Activated naive CD8-positive, alpha-beta T cell treated with anti-CD3 and anti-CD28 coated beads, Interleukin-2, amount 10 ng/mL, durations not matched to agents 7 days and 5 days (primary cell): ENCODE data around the gene RFC2. TPM values are rescaled to one million over a fixed set of nuclear protein-coding genes. Genes with fewer than 3 reads are reported as not detected.
"Not testable (repeated sequence)": the region's sequence is repeated elsewhere in the genome, so short reads cannot be mapped to it uniquely, and the experiment has no call there.

Experiments
- ATAC-seq: fragments of 150-1000 bp; cut with Tn5 transposase; one replicate; pipeline ENCODE4 v1.10.0; 2021; ENCODE audit warnings: low read depth, moderate library complexity
- POLR2A ChIA-PET: fragments of 350-600 bp; sonication (Branson Sonifier 250); formaldehyde crosslinking; loops from one replicate; lab custom pipeline; 2021; ENCODE audit warnings: antibody characterized with exemption; lab: Charles Lee
- DNase-seq: peaks from one replicate; pipeline ENCODE4 v3.0.0; 2021
- H3K27ac Mint-ChIP-seq: one replicate; pipeline ENCODE4 v1.8.0; 2022; ENCODE audit warnings: mild to moderate bottlenecking, mixed read lengths
- H3K27me3 Mint-ChIP-seq: one replicate; pipeline ENCODE4 v1.8.0; 2022; ENCODE audit warnings: mild to moderate bottlenecking, moderate library complexity, mixed read lengths
- H3K36me3 Mint-ChIP-seq: one replicate; pipeline ENCODE4 v1.8.0; 2021; ENCODE audit warnings: mild to moderate bottlenecking, mixed read lengths
- H3K4me1 Mint-ChIP-seq: one replicate; pipeline ENCODE4 v1.8.0; 2021; ENCODE audit warnings: mixed read lengths
- H3K4me3 Mint-ChIP-seq: one replicate; pipeline ENCODE4 v1.8.0; 2022; ENCODE audit warnings: mild to moderate bottlenecking, moderate library complexity, mixed read lengths
- H3K9me3 Mint-ChIP-seq: one replicate; pipeline ENCODE4 v1.8.0; 2021; ENCODE audit warnings: mixed read lengths
- total RNA-seq, 2 experiments: library from RNA; stranded (reverse); gene quantifications; one replicate each; pipeline ENCODE4 v1.2.3, GENCODE V29; 2021

RFC2 gene
- total RNA-seq, 2 experiments from 2014 or later: 53.0 to 56.6 TPM

DNA sequence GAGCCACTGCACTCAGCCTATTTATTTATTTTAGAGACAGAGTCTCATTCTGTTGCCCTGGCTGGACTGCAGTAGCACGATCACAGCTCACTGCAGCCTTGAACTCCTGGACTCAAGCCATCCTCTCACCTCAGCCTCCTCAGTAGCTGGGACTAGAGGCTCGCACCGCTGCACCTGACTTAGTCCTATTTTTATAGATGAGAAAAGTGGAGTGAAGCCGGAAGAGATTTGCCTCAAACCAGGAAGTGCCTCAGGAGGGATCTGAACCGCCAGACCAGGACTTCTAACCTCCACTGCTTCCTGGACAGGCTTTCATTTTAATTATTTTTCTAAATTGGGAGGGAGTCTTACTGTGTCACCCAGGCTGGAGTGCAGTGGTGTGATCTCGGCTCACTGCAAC, 17.5 kb upstream of the RFC2 start:
- H3K4me1 Mint-ChIP-seq: peaks cover 19% of the 10 kb centered on the region
- peak overlapping the region; percentile 85 for H3K27ac Mint-ChIP-seq
- no peak for DNase-seq
- POLR2A ChIA-PET: no interaction called here
- peak overlapping the region; percentile 74 for H3K4me3 Mint-ChIP-seq
- peaks cover 16% of the 10 kb centered on the region for H3K27me3 Mint-ChIP-seq
- ATAC-seq: no peak
- H3K9me3 Mint-ChIP-seq: no peaks in the 10 kb centered on the region
- H3K36me3 Mint-ChIP-seq: no peaks in the 10 kb centered on the region

DNA sequence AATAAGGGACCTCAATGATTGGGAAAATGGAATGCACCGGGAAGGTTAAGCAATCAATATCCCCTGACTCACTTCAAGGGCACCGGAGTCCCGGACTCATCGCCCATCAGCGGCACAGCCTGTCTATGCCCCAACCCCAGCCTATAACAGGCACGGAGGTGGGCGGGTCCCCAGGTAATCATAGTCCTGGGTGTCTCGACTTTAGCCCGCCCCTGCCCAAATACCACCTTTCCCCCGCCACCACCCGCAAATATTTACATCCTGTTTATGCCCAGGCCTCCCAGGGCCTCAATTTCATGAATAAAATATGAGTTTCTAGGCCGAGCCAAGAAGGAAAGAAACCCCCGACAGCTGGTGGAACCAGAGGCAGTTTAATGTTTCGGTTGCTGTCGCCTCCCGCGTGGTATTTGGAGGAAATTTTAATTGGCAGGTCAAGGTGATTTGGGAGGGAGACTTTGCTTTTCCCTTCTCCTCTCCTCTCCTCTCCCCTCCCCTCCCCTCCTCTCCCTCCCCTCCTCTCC, 15.6 kb upstream of the RFC2 start:
- Mint-ChIP-seq H3K4me1 (peaks cover 20% of the 10 kb centered on the region), H3K36me3 (no peaks in the 10 kb centered on the region), H3K4me3 (peak overlapping the region; percentile 85), H3K9me3 (no peaks in the 10 kb centered on the region), H3K27me3 (peaks cover 23% of the 10 kb centered on the region), H3K27ac (no peak overlapping the region)
- peak; percentile 58 for DNase-seq
- POLR2A ChIA-PET: interaction anchor here (1.7 to 1.8 kb wide), 2 partner anchors 15 to 19 kb away, joined by 6 read pairs; partner anchors contain the start of genes CLIP2 and RFC2
- peak; percentile 87 for ATAC-seq

DNA sequence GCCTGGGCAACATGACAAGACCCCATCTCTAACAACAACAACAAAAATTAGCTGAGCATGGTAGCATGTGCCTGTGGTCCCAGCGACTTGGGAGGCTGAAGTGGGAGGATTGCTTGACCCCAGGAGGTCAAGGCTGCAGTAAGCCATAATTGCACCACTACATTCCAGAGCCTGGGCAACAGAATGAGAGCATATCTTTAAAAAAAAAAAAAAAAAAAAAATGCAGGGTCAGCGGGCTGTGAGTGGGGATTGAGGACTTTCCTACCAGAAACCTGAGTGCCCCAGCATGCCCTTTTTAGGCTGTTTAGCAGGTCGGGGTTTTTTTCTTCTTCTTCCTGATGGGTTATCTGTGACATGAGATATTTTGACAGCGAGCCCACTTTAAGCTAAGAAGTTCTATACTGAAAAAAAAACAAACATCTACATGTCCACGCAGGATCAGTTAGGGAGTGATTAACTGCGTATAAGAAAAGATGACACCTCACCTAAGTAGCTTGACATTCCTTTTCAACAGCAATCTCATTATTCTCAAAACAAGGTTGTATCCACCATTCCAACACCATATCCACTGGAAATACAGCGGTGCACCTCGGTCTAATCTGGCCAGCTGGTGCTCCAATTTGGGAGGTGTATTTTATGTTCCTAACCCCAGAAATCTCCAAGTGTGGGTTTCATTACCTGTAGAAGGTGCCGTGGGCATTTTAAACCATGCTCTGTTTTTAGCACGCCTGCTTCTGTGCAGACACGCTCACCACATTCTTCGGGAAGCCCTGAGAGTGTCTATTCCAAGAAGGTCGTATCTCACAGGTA, 13.8 kb upstream of the RFC2 start:
- no peaks in the 10 kb centered on the region for H3K9me3 Mint-ChIP-seq
- no peak for ATAC-seq
- peaks cover 27% of the 10 kb centered on the region for H3K27me3 Mint-ChIP-seq
- no peak for DNase-seq
- no peaks in the 10 kb centered on the region for H3K36me3 Mint-ChIP-seq
- POLR2A ChIA-PET: interaction anchor here (0.7 to 1.8 kb wide), 2 partner anchors 13 to 15 kb away, joined by 3 to 6 read pairs; partner anchors contain the start of gene RFC2
- no peak overlapping the region for H3K4me3 Mint-ChIP-seq
- peaks cover 20% of the 10 kb centered on the region for H3K4me1 Mint-ChIP-seq
- no peak overlapping the region for H3K27ac Mint-ChIP-seq

DNA sequence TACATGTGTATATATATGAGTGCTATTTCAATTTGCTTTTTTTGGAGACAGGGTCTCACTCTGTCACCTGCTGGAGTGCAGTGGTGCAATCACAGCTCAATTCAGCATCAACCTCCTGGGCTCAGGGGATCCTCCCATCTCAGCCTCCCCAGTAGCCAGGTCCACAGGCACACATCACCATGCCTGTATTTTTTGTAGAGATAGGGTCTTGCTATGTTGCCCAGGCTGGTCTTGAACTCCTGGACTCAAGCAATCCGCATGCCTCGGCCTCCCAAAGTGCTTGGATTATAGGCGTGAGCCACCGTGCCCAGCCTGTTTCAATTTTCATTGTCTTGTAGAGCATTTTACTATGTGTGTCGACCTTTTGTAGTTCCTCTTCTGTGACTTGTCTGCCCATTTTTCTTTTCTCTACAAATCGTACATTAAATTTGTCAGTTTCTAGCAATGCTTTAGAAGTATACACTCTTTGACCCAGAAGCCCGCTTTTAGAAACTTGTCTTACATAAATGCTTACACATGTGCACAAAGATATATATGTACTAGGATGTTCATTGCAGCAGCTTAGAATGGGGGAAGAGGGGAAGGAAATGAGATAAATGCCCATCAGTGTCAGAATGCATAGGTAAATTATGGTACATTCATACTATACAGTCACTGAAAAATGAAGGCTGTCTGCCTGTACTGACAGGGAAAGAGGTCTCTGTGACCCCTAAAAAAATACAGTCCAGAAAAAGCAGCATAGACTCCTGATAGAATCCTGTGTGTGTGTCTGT, 12.2 kb upstream of the RFC2 start:
- H3K9me3 Mint-ChIP-seq: no peaks in the 10 kb centered on the region
- POLR2A ChIA-PET: interaction anchor here (1.0 kb wide), 1 partner anchor 61 kb away, joined by 3 read pairs; no protein-coding TSS in a partner anchor
- H3K27me3 Mint-ChIP-seq: peaks cover 26% of the 10 kb centered on the region
- DNase-seq (no peak), ATAC-seq (no peak)
- H3K4me3 Mint-ChIP-seq: no peak overlapping the region
- no peak overlapping the region for H3K27ac Mint-ChIP-seq
- H3K4me1 Mint-ChIP-seq: peaks cover 8% of the 10 kb centered on the region
- H3K36me3 Mint-ChIP-seq: no peaks in the 10 kb centered on the region

DNA sequence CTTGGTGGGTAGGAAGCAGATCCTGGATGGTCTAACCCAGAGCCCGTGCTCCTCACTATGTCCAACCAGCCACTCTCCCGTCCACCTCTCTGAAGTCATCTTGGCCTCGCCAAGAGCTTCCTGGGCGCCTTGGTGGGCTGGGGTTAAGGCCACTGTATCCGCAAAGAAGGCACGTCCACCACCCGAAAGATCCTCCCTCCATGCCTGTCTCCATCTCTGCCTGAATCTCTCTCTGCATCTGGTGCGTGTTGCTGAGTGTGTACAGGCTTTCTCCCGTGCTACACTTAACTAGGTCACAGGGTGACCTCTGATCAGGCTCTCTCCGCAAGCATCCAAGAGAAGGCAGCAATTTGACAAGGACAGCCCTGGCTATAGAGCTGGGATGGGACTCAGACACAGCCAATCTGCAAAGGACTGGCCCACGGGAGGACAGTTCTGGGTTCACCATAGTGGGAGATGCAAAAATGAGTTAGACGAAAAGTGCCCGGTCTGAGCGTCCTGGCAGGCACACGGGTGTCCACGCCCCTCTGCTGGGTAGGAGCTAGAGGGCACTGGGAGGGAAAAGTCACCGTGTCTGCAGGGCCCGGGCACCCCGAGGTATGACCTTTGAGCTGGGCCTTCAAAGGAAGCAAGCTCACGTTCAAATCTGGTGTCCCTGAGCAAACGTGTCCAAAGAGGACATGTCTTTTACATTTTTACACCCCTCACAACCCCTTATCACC, 9.4 kb upstream of the RFC2 start:
- peaks cover 2% of the 10 kb centered on the region for H3K4me1 Mint-ChIP-seq
- no peaks in the 10 kb centered on the region for H3K36me3 Mint-ChIP-seq
- no peaks in the 10 kb centered on the region for H3K9me3 Mint-ChIP-seq
- POLR2A ChIA-PET: interaction anchor here (1.1 kb wide), 1 partner anchor 25 kb away, joined by 3 read pairs; the partner anchor contains the start of gene CLIP2
- H3K27ac Mint-ChIP-seq: no peak overlapping the region
- no peak for ATAC-seq
- no peak overlapping the region for H3K4me3 Mint-ChIP-seq
- DNase-seq: no peak
- H3K27me3 Mint-ChIP-seq: peaks cover 21% of the 10 kb centered on the region

DNA sequence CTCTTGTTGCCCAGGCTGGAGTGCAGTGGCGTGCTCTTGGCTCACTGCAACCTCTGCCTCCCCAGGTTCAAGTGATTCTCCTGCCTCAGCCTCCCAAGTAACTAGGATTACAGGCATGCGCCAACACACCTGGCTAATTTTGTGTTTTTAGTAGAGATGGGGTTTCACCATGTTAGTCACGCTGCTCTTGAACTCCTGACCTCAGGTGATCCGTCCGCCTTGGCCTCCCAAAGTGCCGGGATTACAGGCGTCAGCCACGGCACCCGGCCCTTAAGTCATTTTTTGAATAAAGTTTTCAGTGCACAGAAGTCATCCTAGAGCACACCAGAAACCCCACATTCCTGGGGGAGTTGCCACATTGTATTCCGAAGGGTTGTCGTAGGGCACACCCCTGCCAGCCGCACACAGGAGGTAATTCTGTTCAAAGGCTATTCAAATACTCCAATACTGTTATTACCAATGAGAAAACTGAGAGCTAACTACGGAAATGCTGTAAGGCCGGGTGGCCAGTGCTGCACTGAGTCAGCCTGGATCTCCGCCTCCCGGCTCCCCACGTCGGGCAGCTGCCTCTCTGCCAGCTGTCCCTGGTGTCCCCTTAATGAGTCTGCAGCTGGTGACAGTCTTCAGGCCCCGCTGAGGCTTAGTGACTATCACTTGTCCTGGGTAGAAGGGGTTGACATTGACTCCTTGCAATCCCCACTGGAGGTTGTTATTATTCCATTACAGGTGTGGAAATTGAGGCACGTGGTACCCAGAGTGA, 8.6 kb upstream of the RFC2 start:
- ATAC-seq: no peak
- no peaks in the 10 kb centered on the region for H3K36me3 Mint-ChIP-seq

DNA sequence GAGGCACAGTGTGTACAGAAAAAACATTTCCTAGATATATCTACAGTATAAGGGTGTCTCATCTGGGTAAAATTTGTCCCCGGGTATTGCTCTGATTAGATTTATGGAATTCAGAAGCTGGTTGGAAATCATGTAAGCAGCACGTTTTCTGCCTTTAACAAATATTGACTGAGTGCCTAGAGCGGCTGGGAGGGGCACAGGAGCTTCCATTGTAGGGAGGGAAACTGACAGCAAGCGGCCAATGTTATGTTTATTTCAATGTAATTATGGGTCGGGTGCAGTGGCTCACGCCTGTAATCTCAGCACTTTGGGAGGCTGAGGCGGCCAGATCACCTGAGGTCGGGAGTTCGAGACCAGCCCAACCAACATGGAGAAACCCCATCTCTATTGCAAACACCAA, 4.4 kb upstream of the RFC2 start:
- peaks cover 14% of the 10 kb centered on the region for H3K4me1 Mint-ChIP-seq
- ATAC-seq: no peak
- H3K36me3 Mint-ChIP-seq: peaks cover 4% of the 10 kb centered on the region
- H3K4me3 Mint-ChIP-seq: no peak overlapping the region
- no peaks in the 10 kb centered on the region for H3K9me3 Mint-ChIP-seq
- no peaks in the 10 kb centered on the region for H3K27me3 Mint-ChIP-seq
- no peak overlapping the region for H3K27ac Mint-ChIP-seq
- DNase-seq: no peak
- POLR2A ChIA-PET: interaction anchor here (0.6 kb wide), 1 partner anchor 41 kb away, joined by 4 read pairs; no protein-coding TSS in a partner anchor

More for the DNA sequence above, 8.6 kb upstream of the RFC2 start:
- Mint-ChIP-seq H3K4me1 (peaks cover 2% of the 10 kb centered on the region), H3K9me3 (no peaks in the 10 kb centered on the region), H3K27me3 (peaks cover 14% of the 10 kb centered on the region), H3K27ac (no peak overlapping the region), H3K4me3 (no peak overlapping the region)
- DNase-seq: no peak
- POLR2A ChIA-PET: interaction anchor here (1.1 kb wide), 1 partner anchor 26 kb away, joined by 3 read pairs; the partner anchor contains the start of gene CLIP2

DNA sequence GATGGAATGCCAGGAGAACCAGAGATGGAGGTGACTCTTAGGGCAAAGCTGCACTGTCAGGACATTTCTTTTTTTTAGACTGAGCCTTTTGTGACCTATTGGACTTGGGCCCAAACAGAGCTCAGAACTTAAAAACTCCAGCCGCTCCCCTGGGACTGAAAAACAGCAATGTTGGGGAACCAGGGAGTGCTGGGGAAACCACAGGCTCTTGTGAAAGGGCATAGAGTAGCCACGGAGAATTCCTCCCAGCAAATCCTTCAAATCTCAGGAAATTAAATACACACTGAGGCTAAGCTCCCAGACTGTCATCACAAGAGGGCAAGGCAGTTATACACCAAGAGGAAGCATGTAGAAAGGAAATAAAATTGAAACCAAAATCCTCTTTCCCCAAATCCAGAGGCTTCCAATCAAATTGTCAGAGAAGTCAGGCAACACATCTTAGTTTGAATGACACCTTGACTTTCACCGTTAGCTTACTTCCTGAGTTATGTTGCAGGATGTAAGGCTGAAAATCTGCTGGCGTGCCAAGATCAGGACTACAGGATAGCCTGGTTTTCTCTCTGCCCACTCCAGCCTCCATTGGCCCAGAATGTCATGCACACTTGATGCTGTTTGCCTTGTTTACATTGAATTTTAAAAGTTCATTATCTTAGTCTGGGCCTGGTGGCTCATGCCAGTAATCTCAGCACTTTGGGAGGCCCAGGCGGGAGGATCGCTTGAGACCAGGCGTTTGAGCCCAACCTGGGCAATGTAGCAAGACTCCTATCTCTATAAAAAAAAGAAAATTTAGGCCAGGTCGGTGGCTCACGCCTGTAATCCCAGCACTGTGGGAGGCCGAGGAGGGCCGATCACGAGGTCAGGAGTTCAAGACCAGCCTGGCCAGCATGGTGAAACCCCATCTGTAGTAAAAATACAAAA, 2.6 kb upstream of the RFC2 start:
- H3K36me3 Mint-ChIP-seq: peaks cover 8% of the 10 kb centered on the region
- no peak for ATAC-seq
- H3K27ac Mint-ChIP-seq: peak overlapping the region; percentile 9
- no peaks in the 10 kb centered on the region for H3K27me3 Mint-ChIP-seq
- peaks cover 19% of the 10 kb centered on the region for H3K4me1 Mint-ChIP-seq
- no peaks in the 10 kb centered on the region for H3K9me3 Mint-ChIP-seq
- peak overlapping the region; percentile 17 for H3K4me3 Mint-ChIP-seq
- POLR2A ChIA-PET: interaction anchor here (0.9 kb wide), 1 partner anchor 40 kb away, joined by 3 read pairs; no protein-coding TSS in a partner anchor
- DNase-seq: no peak

DNA sequence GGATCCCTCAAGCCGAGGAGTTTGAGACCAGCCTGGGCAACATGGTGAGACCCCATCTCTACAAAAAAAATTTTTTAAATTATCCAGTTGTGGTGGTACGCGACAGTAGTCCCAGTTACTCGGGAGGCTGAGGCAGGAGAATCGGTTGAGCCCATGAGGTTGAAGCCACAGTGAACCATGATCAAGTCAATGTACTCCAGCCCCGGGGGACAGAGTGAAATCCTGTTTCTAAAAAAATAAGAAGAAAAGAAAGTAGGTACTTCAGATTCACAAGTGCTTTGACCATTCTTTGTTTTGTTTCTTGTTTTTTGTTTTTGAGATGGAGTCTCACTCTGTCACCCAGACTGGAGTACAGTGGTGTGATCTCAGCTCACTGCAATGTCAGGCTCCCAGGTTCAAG, 1.3 kb upstream of the RFC2 start:
- ATAC-seq, H3K27ac Mint-ChIP-seq, H3K27me3 Mint-ChIP-seq, DNase-seq, H3K9me3 Mint-ChIP-seq, POLR2A ChIA-PET: not testable (repeated sequence)
- peaks cover 15% of the 10 kb centered on the region for H3K36me3 Mint-ChIP-seq
- H3K4me1 Mint-ChIP-seq: peaks cover 21% of the 10 kb centered on the region
- peak overlapping the region; percentile 94 for H3K4me3 Mint-ChIP-seq

DNA sequence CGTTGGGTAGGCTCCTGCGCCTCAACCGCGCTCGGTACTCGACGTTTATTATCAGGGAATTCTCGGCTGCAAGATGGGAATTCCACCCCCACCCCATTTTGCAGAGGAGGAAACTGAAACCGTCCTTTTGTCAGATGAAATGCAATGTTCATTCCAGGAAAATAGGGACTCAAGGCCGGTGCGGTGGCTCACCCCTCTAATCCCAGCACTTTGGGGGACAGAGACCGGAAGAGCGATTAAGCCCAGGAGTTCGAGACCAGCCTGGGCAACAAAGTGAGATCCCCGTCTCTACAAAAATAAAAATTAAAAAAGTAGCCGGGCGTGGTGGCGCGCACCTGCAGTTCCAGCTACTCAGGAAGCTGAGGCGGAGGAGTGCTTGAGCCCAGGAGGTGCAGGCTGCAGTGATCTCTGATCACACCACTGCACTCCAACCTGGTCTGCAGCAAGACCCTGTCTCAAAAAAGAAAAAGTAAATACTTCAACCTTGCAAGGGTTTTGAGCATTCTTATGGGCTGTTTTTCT, 720 bp upstream of the RFC2 start:
- Mint-ChIP-seq H3K27me3 (no peaks in the 10 kb centered on the region), H3K4me3 (peak overlapping the region; percentile 94), H3K27ac (peak overlapping the region; percentile 94), H3K9me3 (no peaks in the 10 kb centered on the region), H3K4me1 (peaks cover 25% of the 10 kb centered on the region), H3K36me3 (peaks cover 19% of the 10 kb centered on the region)
- DNase-seq (no peak), ATAC-seq (no peak)
- POLR2A ChIA-PET: interaction anchor here (0.5 to 1.3 kb wide), 3 partner anchors 14 to 45 kb away, joined by 3 to 6 read pairs (median 3); partner anchors contain the start of gene LAT2

DNA sequence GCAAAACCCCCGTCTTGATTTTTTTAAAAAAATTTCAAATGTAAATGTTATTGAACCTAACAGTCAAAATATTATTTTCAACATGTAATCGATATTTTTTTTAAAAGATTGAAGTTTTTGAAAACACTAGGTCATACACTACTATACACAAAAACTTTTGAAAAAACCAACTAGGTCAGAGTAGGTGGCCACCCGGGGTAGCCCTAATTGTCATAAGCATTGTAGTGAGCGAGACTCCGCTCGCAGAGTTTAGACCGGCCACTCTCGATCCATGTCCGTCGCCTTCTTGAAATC, 417 bp downstream of the RFC2 start:
- Mint-ChIP-seq H3K4me1 (peaks cover 29% of the 10 kb centered on the region), H3K4me3 (peak overlapping the region; percentile 94), H3K9me3 (no peaks in the 10 kb centered on the region), H3K27me3 (no peaks in the 10 kb centered on the region), H3K27ac (peak overlapping the region; percentile 94), H3K36me3 (peaks cover 23% of the 10 kb centered on the region)
- POLR2A ChIA-PET: interaction anchor here (1.3 to 1.6 kb wide), 3 partner anchors 15 to 43 kb away, joined by 4 to 6 read pairs (median 5); no protein-coding TSS in a partner anchor
- peak; percentile 14 for ATAC-seq
- DNase-seq: no peak
